HG03469 (cell line): Measurements from ENCODE around the gene TJAP1.
"Not testable (repeated sequence)": the region's sequence is repeated elsewhere in the genome, so short reads cannot be mapped to it uniquely, and the experiment has no call there.

Source experiments
- ATAC-seq: cut with Tn5 transposase; IDR thresholded peaks from one replicate; pipeline ENCODE4 v1.9.1; 2021; ENCODE audit warnings: mild to moderate bottlenecking, moderate library complexity, moderate number of reproducible peaks; ENCODE audit not compliant: unreplicated experiment

TJAP1 gene

GRCh38 chr6:43451939-43452338, 25.4 kb upstream of the TJAP1 start:
- ATAC-seq = no peak

GRCh38 chr6:43452896-43453295, 24.5 kb upstream of the TJAP1 start:
- no peak for ATAC-seq

- no peak for ATAC-seq
Observed at GRCh38 chr6:43453831-43454230, 23.5 kb upstream of the TJAP1 start.

GRCh38 chr6:43454290-43454695, 23.1 kb upstream of the TJAP1 start:
- ATAC-seq = no peak

GRCh38 chr6:43454696-43455530, 22.5 kb upstream of the TJAP1 start:
- no peak for ATAC-seq

GRCh38 chr6:43455531-43456428, 21.6 kb upstream of the TJAP1 start, which contains the start of gene DLK2:
Gene DLK2 (minus strand): TSS chr6:43455548. CDS start chr6:43454825, 723 bp downstream.
- no peak for ATAC-seq

- ATAC-seq = no peak
Observed at GRCh38 chr6:43457643-43458042, 19.7 kb upstream of the TJAP1 start.

GRCh38 chr6:43458154-43458553, 19.2 kb upstream of the TJAP1 start:
- not testable (repeated sequence) for ATAC-seq

- no peak for ATAC-seq
Observed at GRCh38 chr6:43459535-43459934, 17.8 kb upstream of the TJAP1 start.

GRCh38 chr6:43460032-43460431, 17.3 kb upstream of the TJAP1 start:
- no peak for ATAC-seq

GRCh38 chr6:43461936-43462335, 15.4 kb upstream of the TJAP1 start:
- no peak for ATAC-seq

GRCh38 chr6:43464337-43464736, 13.0 kb upstream of the TJAP1 start:
- ATAC-seq = no peak

GRCh38 chr6:43465948-43466347, 11.4 kb upstream of the TJAP1 start:
- ATAC-seq = no peak

- ATAC-seq = not testable (repeated sequence)
Observed at GRCh38 chr6:43467265-43467664, 10.1 kb upstream of the TJAP1 start.

- no peak for ATAC-seq
Observed at GRCh38 chr6:43467752-43468151, 9.6 kb upstream of the TJAP1 start.

- ATAC-seq = no peak
Observed at GRCh38 chr6:43468240-43468639, 9.1 kb upstream of the TJAP1 start.

- ATAC-seq = no peak
Observed at GRCh38 chr6:43468748-43469681, 8.4 kb upstream of the TJAP1 start.

GRCh38 chr6:43469947-43470346, 7.4 kb upstream of the TJAP1 start:
- ATAC-seq = no peak

- no peak for ATAC-seq
Observed at GRCh38 chr6:43471399-43471798, 6.0 kb upstream of the TJAP1 start.

- ATAC-seq = no peak
Observed at GRCh38 chr6:43472515-43472914, 4.9 kb upstream of the TJAP1 start.

GRCh38 chr6:43475516-43475915, 1.9 kb upstream of the TJAP1 start:
- no peak for ATAC-seq
